CD1c-positive myeloid dendritic cell (primary cell): ENCODE data around the gene DYSF.
"Not testable (repeated sequence)": the region's sequence is repeated elsewhere in the genome, so short reads cannot be mapped to it uniquely, and the experiment has no call there.

ENCODE experiments used
- DNase-seq: peaks from one replicate; pipeline ENCODE4 v3.0.0-alpha.2; 2016; ENCODE audit errors: extremely low spot score

DYSF gene

DNA sequence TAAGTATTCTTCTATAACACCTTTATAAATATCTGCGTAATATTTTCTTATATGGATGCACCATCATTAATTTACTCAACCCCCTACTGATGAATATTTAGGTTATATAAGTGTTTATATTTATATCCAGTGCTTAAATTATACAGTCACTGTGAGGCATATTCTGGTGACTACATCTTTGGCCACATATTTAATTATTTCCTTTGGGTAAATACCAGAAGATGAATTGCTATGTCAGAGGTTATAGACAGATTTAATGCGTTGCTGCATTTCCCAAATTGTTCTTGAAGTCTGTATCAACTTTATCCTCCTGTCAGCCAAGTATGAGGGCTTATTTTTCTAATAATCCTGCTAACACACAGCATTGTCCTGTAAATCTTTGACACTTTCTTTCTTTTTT, 18.7 kb downstream of the DYSF start:
- DNase-seq, result no peak

DNA sequence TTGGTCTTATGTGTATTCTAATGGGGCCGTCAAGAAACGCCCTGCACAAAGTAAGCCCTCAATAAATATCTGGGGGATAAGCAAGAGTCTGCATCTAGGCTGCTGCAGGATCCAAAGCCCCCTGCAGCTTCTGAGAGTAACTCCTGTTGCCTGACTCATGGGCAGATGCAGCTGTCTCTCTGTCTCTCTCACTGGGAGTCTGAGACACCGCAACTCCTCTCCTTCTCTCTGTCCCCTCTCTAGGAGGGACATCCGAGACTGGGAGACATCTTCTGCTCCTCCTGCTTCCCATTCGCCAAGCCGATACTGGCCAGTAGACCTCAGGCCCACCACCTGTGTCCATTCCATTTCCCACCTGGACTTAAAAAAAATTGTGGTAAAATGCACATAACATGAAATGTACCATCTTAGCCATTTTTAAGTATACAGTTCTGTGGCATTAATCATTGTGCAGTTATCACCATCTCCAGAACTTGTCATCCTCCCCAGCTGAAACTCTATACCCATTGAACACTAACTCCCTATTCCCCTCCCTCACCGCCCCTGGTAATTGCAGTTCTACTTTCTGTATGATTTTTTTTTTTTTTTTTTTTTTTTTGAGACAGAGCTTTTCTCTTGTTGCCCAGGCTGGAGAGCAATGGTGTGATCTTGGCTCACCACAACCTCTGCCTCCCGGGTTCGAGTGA, 20.1 kb downstream of the DYSF start:
- no peak for DNase-seq

DNA sequence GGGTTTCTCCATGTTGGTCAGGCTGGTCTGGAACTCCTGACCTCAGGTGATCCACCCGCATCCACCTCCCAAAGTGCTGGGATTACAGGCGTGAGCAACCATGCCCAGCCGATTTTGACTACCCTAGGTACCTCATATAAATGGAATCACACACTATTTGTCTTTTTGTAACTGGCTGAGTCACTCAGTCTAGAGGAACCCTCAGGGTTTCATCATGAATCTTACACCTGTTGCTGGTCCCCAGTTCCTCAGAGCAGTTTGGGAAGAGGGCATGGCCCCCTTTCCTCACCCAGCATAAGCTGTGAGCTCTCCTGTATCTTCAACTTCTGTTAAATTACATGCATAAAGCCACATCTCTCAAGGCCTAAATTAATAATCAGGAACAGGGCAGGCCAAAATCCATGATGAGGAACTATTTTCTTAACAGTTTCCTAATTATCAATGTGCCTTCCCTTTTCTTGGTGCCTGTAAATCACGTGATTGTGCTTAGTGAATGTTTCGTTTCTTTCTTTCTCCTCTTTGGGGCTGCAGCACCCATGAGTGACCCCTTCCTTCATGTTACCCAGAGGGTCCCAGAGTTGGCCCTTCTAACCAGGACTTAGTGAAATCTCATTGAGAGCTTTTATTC, 20.9 kb downstream of the DYSF start:
- peak; percentile 68 for DNase-seq

DNA sequence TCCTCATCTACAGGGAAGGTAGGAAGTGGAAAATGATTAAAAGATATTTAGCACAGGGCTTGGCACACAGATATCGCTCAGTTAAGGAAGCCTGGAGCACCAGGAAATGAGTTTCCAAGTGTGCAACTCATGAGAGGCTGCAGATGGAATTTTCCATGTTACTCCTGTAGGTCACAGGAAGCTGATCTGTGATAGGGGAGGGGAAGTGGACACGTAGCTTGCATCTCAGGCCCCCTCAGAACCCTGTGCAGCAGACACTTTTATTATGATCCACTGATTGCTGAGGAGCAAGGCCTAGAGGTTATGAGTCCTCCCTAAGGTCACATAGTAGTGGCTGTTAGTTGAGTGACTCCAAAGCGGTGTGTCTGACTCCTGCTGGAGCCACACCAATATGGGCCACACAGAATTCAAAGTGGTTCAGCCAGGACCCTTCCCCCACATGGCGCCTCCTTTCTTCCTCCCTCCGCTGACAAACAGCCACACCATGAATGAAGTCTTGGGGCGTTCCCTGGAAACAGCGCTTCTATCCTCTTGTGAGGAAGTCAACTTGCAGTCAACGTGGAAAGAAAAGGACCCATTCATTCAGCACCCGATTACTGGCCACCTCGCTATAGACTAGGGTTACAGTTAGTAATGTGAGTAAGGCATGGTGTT, 21.5 kb downstream of the DYSF start:
- no peak for DNase-seq

DNA sequence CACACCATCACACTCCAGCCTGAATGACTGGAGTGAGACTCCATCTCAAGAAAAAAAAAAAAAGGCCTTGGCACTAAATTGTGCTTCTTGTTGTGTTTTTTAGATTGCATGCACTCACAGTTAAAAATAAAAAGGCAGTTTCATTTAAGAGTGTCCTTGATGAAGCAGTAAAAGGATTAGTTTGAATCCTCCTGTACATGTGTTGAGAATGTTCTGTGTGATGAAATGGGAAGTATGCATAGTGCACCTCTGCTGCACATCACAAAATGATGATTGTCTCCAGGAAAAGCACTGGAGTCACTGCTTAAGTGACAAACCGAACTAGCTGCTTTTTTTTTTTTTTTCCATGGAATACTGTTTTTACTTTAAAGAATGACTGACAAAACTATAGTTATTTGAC, 23.1 kb downstream of the DYSF start:
- DNase-seq, result no peak

DNA sequence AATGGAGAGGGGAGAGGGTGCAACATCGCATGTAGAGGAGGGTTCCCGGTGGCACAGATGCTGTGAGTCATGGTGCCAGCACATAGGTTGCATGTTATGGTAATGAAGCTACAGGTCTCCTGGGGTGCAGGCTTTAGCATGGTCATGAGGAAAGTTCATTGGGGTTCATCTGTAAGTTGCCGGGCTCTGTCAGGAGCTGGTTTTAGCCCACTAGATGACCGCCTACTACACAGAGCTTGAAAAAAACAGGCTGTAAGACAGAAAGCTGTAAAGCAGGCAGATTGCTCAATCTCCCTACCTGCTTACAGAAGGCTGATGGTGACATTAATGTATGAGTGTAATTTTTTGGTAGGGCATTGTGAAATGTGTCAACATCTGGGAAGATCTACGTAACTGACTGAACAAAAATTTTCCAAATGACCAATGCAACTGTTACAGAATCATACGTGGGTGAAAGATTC, 23.9 kb downstream of the DYSF start:
- DNase-seq, result peak; percentile 11

DNA sequence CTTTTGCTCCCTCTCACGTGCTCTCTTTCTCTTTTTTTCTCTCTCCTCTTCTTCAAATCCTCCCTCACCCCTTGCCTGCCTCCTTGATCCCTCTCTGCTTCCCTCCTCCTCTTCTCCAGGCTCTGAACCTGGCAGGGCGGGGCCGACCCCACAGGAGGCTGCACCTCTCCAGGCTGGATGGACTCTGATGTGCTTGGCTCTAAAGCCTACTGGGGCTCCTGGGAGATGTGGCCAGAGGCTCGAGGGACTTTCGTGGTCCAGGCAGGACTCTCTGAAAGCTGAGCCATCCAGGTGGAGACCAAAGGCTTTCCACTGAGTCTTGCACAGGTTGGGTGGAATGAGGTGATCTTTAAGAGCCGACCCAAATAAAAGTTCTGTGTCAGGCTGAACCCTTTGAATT, 25.4 kb downstream of the DYSF start:
- no peak for DNase-seq

DNA sequence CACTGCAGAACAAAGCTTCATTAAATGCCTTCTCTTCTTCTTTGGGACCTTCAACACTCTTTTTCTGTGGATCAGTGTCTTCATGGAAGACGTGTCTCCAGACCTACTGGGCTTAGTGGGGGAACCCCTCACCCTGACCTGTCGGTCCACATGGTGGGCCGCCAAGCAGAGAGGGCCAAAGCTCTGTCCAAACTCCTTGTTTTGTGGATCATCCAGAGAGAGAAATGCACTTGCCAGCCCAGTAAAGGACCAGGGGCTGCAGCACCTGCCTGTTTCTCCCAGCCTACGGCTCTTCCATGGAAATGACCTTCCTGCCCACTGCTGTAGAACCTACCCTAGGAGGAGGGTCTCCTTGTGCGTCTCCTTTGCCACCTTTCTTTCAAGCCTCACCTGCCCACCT, 25.9 kb downstream of the DYSF start:
- no peak for DNase-seq

DNA sequence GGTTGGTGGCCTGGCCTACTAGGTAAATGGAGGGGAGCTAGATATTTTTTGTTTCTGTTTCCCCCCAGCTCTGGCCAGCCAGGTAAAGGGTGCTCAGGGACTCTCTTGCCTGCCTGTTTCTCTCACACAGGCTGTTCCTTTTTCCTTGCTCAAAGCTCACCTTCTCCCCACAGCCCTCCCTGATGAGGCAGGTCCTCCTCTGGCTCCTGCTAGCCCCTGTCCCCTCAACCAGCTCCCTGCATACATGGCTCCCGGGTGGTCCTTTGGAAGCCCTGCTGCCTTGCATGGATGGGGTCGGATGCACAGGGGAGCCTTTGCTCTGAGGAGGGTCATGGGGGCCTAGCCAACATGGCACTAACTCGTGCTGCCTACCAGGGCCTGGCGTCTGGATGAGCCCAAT, 27.8 kb downstream of the DYSF start:
- DNase-seq, result no peak

DNA sequence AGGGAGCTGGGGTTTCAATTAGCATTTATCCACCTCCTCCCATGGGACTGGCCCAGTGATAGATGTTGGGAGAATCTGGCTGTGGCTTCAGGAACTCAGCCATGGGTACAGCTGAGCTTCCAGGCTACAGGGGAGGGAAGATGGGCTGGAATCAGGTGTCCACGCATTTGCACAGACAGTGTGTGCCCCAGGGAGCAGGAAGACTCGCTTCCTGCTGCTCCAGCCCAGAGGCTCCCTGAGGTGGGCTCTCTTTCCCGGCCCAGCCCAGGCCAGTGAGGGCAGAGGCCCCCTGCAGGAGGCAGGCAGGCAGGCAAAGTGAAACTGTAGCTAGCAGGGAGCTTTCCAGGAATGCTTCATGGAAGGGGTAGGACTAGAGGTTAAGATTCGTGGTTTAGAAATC, 28.7 kb downstream of the DYSF start:
- no peak for DNase-seq

DNA sequence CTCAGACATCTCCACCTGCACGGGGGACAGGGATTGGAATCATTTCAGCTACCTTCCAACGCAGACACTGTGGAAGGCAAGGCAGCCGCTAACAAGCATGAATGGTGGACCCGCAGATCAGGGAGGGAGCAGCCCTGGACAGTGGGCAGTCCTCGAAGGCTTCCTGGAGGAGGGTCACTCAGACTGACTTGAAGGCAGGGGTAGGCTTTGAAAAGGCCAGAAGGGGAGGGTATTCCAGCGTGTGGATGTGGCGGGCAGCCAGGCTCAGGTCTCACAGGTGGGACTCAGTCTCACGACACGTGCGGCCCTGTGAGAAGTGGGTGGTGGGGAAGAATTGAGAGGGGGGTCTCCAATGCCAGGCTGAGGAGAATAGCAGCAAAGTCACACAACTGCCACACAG, 29.9 kb downstream of the DYSF start:
- no peak for DNase-seq

DNA sequence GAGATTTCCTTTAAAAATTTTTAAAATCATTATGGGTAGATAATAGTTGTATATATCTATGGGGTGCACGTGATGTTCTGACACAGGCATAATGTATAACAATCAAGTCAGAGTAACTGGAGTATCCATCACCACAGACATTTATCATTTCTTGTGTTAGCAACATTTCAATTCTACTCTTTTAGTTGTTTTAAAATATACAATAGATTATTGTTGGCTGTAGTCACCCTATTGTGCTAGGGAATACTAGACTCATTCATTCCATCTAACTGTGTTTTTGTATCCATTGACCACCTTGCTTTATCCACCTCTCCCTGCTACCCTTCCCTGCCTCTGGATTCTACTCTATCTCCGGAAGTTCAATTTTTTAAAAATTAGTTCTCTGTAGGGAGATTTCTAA, 31.0 kb downstream of the DYSF start:
- DNase-seq, result no peak

DNA sequence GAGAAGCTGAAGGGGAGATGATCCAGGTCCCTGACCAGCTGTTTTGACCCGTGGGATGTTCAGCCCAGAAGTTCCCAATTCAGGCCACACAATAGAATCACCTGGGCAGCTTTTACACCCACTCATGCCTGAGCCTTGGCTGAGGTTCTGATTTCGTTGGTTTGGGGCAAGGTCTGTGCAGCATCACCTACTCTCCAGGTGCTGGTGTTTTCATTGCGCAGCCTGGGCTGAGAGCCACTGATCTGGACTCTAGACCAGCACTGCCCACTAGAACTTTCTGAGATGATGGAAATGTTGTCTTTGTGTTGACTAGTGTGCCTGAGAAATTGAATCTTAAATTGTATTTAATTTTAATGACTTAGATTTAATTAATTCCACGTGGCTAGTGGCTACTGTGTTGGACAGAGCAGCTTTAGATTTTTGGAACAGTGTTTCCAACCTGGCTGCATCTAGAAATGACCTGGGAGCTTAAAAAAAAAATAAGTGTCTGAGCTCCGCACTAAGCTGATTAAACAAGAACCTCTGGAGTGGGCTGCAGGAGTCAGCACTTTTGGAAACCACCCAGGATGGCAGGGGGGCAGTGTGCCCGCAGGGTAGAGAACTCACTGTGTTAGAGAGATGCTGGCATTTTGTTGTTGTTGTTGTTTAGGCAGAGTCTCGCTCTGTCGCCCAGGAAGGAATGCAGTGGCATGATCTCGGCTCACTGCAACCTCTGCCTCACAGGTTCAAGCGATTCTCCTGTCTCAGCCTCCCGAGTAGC, 33.7 kb downstream of the DYSF start:
- DNase-seq, result no peak

DNA sequence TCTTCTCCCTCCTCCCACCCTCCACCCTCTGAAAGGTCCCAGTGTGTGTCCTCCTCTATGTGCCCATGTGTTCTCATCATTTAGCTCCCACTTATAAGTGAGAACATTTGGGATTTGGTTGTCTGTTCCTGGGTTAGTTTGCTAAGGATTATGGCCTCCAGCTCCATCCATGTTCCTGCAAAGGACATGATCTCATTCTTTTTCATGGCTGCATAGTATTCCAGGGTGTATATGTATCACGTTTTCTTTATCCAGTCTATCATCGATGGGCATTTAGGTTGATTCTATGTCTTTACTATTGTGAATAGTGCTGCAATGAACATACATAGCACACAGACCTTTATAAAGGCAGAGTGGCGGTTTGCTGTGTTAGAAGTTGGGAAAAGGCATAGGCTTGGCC, 38.2 kb downstream of the DYSF start:
- DNase-seq, result not testable (repeated sequence)

DNA sequence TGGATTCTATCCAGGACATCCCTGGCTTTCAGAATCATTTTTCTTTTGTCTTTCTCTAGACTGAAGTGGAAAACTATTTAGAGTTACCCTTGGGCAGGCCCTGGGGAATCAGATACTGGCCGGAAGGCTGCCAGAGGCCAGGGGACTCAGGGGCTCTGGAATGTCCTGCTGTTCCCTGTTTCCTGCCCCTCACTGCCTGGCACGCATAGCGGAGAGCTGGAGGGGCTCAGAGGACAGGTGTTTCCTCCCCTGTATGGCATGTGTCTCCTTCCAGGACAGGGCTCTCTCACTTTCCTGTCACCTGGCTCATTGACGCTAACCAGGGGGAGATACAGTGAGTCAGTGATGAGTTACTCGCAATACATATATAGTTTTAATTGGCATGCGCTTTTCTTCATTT, 38.8 kb downstream of the DYSF start:
- DNase-seq, result no peak

DNA sequence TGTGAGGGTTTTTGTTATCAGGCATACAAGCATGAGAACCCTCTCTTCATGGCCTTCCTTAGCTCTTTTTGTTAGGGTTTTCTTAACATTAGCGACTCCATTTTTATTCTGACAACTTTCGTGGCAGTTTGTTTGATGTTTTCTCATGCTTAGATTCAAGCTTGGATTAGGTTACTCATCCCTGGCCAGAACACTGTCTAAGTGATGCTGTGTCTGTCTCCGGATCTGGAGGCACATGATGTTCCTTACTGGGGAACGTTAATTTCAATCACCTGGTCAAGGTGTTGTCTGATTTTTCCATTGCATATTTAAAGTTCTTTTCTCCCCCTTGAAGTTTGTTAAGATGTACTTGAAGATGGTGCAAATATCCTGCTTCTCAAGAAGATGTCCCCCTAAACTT, 40.7 kb downstream of the DYSF start:
- DNase-seq, result no peak

DNA sequence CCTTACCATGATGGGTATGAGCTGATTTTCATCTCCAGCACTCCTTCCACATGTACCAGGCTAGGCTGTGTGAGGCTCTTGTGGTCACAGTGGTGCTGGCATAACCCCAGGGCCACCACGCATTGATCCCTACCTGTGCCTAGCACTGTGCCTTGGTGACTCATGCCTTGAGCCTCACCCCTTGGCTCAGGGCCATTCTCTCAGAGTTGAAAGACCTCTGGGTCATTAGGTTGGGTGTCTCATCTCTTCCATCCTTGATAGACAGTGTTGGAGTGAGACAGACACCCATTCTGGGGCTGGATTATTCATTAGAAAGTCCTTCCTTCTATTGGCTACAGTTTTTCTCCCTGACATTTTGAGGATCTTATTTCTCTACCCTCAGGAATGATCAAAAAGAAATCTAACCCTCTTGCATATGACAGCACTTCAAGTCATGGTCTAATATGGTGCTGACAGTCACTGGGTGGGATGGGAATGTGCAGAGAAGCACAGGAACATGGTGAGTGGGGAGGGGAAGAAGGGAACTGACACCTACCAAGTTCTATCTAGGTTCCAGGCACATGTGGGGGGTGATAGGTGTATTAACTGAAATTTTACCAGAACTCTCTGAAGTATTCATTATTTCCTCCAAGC, 41.3 kb downstream of the DYSF start:
- DNase-seq, result no peak

DNA sequence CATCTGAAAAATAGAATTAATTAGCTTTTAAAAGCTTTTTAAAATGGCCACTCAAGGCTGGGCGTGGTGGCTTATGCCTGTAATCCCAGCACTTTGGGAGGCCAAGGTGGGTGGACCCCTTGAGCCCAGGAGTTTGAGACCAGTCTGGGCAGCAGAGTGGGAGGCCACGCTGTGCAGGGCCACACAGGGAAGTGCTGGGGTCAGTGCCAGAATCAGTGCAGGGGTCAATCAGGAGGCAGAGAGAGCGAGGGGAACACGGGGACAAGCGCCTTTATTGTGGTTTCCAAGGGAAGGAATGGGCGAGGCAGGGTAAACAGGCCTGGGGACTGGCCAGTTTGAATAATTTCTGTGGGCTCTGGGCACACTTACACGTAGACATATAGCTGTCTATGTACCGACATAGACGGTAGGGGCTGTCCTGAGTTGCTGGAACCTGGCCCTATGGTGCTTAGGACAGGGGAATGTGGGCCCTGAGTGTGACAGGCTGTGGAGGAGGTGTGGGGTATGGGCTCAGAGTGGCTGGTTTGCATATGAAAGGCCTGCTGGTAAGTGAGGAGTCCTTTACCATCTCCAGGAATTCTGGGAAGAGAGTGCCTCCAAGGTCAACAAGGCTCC, 42.9 kb downstream of the DYSF start:
- DNase-seq, result no peak

DNA sequence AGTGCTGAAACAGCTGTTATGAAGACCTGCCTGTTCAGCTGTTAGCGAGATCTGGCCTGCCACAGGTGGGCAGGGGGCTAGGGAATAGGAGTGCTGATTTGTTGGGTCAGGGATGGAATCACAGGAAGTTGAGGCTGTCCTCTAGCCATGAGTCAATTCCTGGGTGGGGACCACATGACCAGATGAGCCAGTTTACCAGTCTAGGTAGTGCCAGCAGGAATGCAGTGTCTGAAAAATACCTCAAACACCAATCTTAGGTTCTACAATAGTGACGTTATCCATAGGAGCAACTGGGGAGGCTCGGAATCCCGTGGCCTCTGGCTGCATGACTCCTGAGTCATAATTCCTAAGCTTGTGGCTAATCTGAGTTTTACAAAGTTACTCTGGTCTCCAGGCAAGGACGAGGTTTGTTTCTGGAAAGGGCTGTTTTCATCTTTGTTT, 44.9 kb downstream of the DYSF start:
- no peak for DNase-seq

DNA sequence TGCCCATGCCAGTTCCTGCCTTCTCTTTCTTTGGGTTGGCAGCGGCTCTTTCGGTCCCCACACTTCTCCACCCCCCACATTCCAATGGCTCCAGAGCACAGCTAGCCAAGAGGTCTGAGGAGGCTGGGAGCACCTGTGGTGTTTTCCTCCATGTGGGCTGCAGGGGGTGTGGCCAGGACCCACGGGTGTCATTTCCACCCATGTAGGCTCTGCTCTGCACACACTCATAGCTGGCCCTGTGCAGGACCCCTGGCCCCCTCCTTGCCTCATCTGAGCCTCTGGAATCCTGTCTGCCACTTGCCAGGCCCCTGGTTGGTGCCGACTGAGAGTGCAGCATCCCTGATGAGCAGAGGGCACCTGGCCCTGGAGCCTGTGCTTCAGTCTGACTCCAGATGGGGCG, 46.3 kb downstream of the DYSF start:
- DNase-seq, result no peak

DNA sequence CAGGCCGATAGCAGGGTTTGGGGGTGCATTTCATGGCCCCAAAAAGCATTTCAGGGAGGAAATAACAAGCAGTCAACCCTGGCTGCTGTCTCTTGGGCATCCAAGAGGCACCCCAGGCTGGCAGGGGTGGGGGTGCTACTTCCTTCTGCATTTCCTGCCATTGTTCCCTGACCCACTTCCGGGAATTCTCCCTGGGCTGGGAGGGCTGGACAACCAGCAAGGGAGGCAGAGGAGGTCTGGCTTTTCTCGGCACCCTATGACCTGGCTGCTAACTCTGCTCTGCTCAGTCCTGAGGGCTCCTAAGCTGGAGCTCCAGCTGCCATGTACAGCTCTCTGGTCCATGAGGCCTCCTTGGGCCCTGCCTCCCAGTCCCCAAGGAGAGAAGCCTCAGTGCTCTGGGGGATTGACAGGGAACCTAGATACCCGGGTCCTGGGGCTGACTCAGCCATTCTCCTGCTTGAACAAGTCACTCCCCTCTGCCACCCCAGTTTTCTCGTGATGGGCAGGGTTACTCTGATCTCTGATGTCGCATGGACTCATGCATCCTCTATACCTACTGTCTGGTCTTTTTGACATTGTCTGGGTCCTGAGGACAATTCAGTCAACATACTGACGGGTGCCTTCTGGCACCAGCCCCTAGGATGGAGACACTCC, 47.2 kb downstream of the DYSF start:
- no peak for DNase-seq
